ENCODE data around the gene NFKBIE. TPM values are rescaled to one million over a fixed set of nuclear protein-coding genes. Genes with fewer than 3 reads are reported as not detected.
A peak's percentile ranks its signal among the peaks of the same experiment; 100 is the strongest.

The NFKBIE gene
- total RNA-seq, 1 donor from 2014 or later: 5.3 TPM

DNA sequence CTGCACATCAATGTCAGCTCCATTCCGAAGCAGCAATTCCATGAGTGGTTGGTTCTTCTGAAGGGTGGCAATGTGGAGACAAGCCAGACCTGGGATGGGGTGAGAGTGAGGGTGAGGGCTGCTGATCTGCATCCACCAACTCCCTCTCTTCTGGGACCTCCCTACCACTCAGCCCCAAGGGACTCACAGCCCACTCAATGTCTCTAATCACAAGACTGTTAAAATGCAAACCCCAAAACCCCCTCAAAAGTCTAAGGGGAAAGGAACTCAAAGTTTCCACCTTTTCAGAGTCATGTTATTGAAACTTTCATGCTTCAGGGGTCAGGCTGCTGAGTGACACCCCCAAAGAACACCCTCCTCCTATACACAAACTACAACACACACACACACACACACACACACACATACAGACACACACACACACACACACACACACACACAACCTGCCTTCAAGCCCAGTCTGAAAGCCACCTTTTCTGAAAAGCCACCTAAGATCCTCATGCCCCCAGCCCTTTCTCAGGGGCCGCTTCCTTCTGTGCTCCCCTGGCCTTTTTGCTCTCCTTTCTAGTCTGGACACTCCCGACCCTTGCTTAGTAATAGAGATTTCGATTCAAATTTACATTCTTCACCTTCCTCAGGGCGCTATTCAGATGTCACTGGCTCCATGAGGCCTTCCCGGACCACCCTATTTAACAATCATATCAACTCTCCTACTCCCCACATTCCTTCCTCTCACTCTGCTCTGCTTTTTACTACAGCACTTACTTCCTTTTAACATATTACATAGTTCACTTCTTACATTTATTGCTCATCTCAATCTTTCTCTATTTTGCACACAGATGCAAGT lies 4.7 kb downstream of the NFKBIE start:
- H3K36me3 ChIP-seq (ENCODE audit: control insufficient read depth, insufficient read depth, low read length): peaks cover 12% of the 10 kb centered on the region
- no peaks in the 10 kb centered on the region for H3K27me3 ChIP-seq (ENCODE audit: control insufficient read depth, insufficient read depth, low read length)
- DNase-seq (ENCODE audit: low read depth) (no peak), FAIRE-seq (no peak)
- no peak overlapping the region for H3K4me3 ChIP-seq (ENCODE audit: low read depth, low read length)
- TF ChIP-seq, protein P1, sequence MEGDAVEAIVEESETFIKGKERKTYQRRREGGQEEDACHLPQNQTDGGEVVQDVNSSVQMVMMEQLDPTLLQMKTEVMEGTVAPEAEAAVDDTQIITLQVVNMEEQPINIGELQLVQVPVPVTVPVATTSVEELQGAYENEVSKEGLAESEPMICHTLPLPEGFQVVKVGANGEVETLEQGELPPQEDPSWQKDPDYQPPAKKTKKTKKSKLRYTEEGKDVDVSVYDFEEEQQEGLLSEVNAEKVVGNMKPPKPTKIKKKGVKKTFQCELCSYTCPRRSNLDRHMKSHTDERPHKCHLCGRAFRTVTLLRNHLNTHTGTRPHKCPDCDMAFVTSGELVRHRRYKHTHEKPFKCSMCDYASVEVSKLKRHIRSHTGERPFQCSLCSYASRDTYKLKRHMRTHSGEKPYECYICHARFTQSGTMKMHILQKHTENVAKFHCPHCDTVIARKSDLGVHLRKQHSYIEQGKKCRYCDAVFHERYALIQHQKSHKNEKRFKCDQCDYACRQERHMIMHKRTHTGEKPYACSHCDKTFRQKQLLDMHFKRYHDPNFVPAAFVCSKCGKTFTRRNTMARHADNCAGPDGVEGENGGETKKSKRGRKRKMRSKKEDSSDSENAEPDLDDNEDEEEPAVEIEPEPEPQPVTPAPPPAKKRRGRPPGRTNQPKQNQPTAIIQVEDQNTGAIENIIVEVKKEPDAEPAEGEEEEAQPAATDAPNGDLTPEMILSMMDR (IDR thresholded peaks at IDR 0.05; ENCODE audit: insufficient read depth, low read length, severe bottlenecking): no peak

DNA sequence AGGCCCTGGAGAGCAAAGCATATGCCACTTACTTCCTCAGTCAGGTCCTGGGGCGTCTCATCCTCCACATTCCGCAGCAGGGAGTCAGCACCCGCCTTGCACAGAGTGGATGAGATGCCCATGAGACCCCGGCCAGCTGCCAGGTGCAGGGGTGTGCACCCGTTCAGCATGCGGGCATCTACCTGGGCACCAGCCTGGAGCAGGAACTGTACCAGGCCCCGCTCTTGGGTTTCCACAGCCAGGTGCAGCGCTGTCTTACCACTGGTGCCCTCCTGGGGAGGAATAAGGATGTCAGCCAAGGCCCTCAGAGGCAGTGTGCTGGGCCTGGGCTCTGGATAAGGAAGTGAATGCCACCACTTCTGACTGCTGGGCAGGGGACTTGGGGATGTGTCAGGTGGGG lies 5.3 kb downstream of the NFKBIE start:
- TF ChIP-seq, protein P1 (IDR thresholded peaks at IDR 0.05; ENCODE audit: insufficient read depth, low read length, severe bottlenecking): no peak
- Histone ChIP-seq H3K36me3 (ENCODE audit: control insufficient read depth, insufficient read depth, low read length) (peaks cover 14% of the 10 kb centered on the region), H3K27me3 (ENCODE audit: control insufficient read depth, insufficient read depth, low read length) (no peaks in the 10 kb centered on the region), H3K4me3 (ENCODE audit: low read depth, low read length) (no peak overlapping the region)
- FAIRE-seq: no peak
- DNase-seq (ENCODE audit: low read depth): no peak

DNA sequence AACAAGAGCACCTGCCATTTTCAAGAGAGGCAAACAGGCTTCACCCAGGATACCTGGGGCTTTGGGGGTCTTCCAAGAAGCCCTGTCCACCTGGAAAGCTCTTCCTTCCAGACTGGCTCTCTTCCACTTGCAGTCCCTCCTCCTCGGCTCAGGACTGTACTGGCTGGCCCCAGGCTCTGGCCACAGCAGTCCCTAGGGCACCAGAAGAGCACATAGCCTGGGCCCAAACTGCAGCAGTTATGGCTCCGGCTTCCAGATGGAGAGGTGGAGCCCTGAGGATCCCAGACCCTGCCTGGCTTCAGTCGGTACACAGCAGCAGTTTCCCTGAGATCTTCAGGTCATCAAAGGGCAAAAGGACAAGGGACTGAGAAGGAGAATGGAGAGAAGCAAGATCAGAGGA lies 6.4 kb downstream of the NFKBIE start:
- no peak overlapping the region for H3K4me3 ChIP-seq (ENCODE audit: low read depth, low read length)
- no peak for DNase-seq (ENCODE audit: low read depth)
- peaks cover 23% of the 10 kb centered on the region for H3K36me3 ChIP-seq (ENCODE audit: control insufficient read depth, insufficient read depth, low read length)
- TF ChIP-seq, protein P1 (IDR thresholded peaks at IDR 0.05; ENCODE audit: insufficient read depth, low read length, severe bottlenecking): no peak
- FAIRE-seq: no peak
- no peaks in the 10 kb centered on the region for H3K27me3 ChIP-seq (ENCODE audit: control insufficient read depth, insufficient read depth, low read length)

DNA sequence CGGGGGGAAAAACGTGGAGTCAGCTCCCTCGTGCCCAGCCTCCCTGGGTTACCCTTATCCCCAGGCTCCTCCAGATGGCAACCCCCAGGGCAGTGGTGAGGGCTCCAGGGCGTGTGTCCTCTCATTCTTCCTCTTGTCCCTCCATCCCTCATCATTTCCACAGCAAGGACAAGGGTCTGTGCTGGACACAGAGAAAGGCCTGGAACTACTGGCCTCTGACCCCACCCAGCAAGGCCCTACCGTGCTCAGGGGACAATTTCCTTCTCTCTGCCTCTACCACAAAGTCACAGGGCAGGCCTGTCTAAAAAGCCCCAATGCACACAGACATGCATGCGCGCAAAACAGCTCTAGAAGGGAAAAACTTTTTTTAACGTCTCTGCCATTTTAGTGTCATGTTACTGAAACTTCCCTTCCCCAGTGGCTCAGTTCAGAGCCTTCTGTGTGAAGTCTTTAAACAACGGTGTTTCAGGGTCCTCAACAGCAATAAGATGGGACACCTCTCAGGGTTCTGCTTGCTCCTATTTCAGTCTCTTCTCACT lies 7.0 kb downstream of the NFKBIE start:
- H3K27me3 ChIP-seq (ENCODE audit: control insufficient read depth, insufficient read depth, low read length): no peaks in the 10 kb centered on the region
- TF ChIP-seq, protein P1 (IDR thresholded peaks at IDR 0.05; ENCODE audit: insufficient read depth, low read length, severe bottlenecking): no peak
- DNase-seq (ENCODE audit: low read depth) (no peak), FAIRE-seq (no peak)
- H3K36me3 ChIP-seq (ENCODE audit: control insufficient read depth, insufficient read depth, low read length): peaks cover 24% of the 10 kb centered on the region
- H3K4me3 ChIP-seq (ENCODE audit: low read depth, low read length): no peak overlapping the region

- H3K27me3 ChIP-seq (ENCODE audit: control insufficient read depth, insufficient read depth, low read length): no peaks in the 10 kb centered on the region
- no peak for FAIRE-seq
- TF ChIP-seq, protein P1 (IDR thresholded peaks at IDR 0.05; ENCODE audit: insufficient read depth, low read length, severe bottlenecking): no peak
- peak overlapping the region; percentile 77 for H3K4me3 ChIP-seq (ENCODE audit: low read depth, low read length)
- DNase-seq (ENCODE audit: low read depth): no peak
- peaks cover 25% of the 10 kb centered on the region for H3K36me3 ChIP-seq (ENCODE audit: control insufficient read depth, insufficient read depth, low read length)
Measured at GRCh38 chr6:44257753-44258324, 7.5 kb downstream of the NFKBIE start.
